ENCODE measurements around the gene MYOM1.
A peak's percentile ranks its signal among the peaks of the same experiment; 100 is the strongest.

The MYOM1 gene

GRCh38 chr18:3147935-3148554 lies 71.7 kb downstream of the MYOM1 start:
- DNase-seq = no peak

- DNase-seq = no peak
Measured at GRCh38 chr18:3140986-3141639, 78.7 kb downstream of the MYOM1 start.

- DNase-seq = no peak
Measured at GRCh38 chr18:3140342-3140741, 79.4 kb downstream of the MYOM1 start.

GRCh38 chr18:3139406-3139805 lies 80.4 kb downstream of the MYOM1 start:
- no peak for DNase-seq

- no peak for DNase-seq
Measured at GRCh38 chr18:3138274-3138975, 81.3 kb downstream of the MYOM1 start.

GRCh38 chr18:3135536-3135935 lies 84.2 kb downstream of the MYOM1 start:
- no peak for DNase-seq

GRCh38 chr18:3132700-3133099 lies 87.1 kb downstream of the MYOM1 start:
- no peak for DNase-seq

- DNase-seq = no peak
Measured at GRCh38 chr18:3130344-3130743, 89.4 kb downstream of the MYOM1 start.

GRCh38 chr18:3129053-3129864 lies 90.5 kb downstream of the MYOM1 start:
- peak; percentile 21 for DNase-seq

GRCh38 chr18:3126457-3127097 lies 93.2 kb downstream of the MYOM1 start:
- DNase-seq = no peak

GRCh38 chr18:3124822-3125221 lies 94.9 kb downstream of the MYOM1 start:
- no peak for DNase-seq

- DNase-seq = no peak
Measured at GRCh38 chr18:3122851-3123250, 96.9 kb downstream of the MYOM1 start.

- no peak for DNase-seq
Measured at GRCh38 chr18:3121259-3121658, 98.5 kb downstream of the MYOM1 start.

GRCh38 chr18:3120356-3120755 lies 99.4 kb downstream of the MYOM1 start:
- DNase-seq = no peak

GRCh38 chr18:3119401-3120341 lies 100.1 kb downstream of the MYOM1 start:
- no peak for DNase-seq

GRCh38 chr18:3118195-3119010 lies 101.4 kb downstream of the MYOM1 start:
- no peak for DNase-seq

GRCh38 chr18:3117493-3118192 lies 102.1 kb downstream of the MYOM1 start:
- peak; percentile 9 for DNase-seq

GRCh38 chr18:3115447-3116030 lies 104.2 kb downstream of the MYOM1 start:
- no peak for DNase-seq

- DNase-seq = no peak
Measured at GRCh38 chr18:3114451-3114850, 105.3 kb downstream of the MYOM1 start.

- DNase-seq = no peak
Measured at GRCh38 chr18:3114026-3114425, 105.7 kb downstream of the MYOM1 start.
